Hepatocyte (in vitro differentiated cells): Measurements from ENCODE around the gene VILL. TPM values are rescaled to one million over a fixed set of nuclear protein-coding genes. Genes with fewer than 3 reads are reported as not detected.

ENCODE experiments used
- DNase-seq: peaks from one replicate; pipeline ENCODE4 v3.0.0-alpha.2; 2016; ENCODE audit warnings: low spot score
- H2AFZ ChIP-seq: fragments of 200-600 bp; sonication (generic); 2 replicates; pipeline ENCODE4 v1.6.0; 2016; ENCODE audit warnings: antibody characterized with exemption, mild to moderate bottlenecking
- H3K27ac ChIP-seq: fragments of 200-600 bp; sonication (generic); 2 replicates; pipeline ENCODE4 v1.5.1; 2016; ENCODE audit warnings: mild to moderate bottlenecking
- H3K27me3 ChIP-seq: fragments of 200-600 bp; sonication (generic); 2 replicates; pipeline ENCODE4 v1.6.1; 2016
- H3K36me3 ChIP-seq: fragments of 200-600 bp; sonication (generic); replicated peaks from 2 replicates; pipeline ENCODE4 v1.5.1; 2016; ENCODE audit warnings: low read depth; ENCODE audit not compliant: insufficient read depth
- H3K4me1 ChIP-seq: fragments of 200-600 bp; sonication (generic); 2 replicates; pipeline ENCODE4 v1.5.1; 2016; ENCODE audit warnings: mild to moderate bottlenecking, moderate library complexity; ENCODE audit not compliant: insufficient read depth
- H3K4me2 ChIP-seq: fragments of 200-600 bp; sonication (generic); 2 replicates; pipeline ENCODE4 v1.6.0; 2016
- H3K4me3 ChIP-seq: fragments of 200-600 bp; sonication (generic); 2 replicates; pipeline ENCODE4 v1.5.1; 2016; ENCODE audit warnings: mild to moderate bottlenecking
- H3K79me2 ChIP-seq: fragments of 200-600 bp; sonication (generic); 2 replicates; pipeline ENCODE4 v1.6.0; 2017; ENCODE audit warnings: mild to moderate bottlenecking
- H3K9me2 ChIP-seq: fragments of 200-600 bp; sonication (generic); replicated peaks from 2 replicates; pipeline ENCODE4 v1.6.0; 2017; ENCODE audit warnings: mild to moderate bottlenecking; ENCODE audit not compliant: insufficient read depth
- H3K9me3 ChIP-seq: fragments of 200-600 bp; sonication (generic); 2 replicates; pipeline ENCODE4 v1.5.1; 2016; ENCODE audit warnings: low read depth, mild to moderate bottlenecking
- H4K20me1 ChIP-seq: fragments of 200-600 bp; sonication (generic); 2 replicates; pipeline ENCODE4 v1.6.0; 2016; ENCODE audit warnings: mild to moderate bottlenecking; ENCODE audit not compliant: insufficient read depth, poor library complexity, severe bottlenecking
- CTCF ChIP-seq: fragments of 200-600 bp; sonication (generic); IDR thresholded peaks from 2 replicates; pipeline ENCODE4 v1.5.1; 2016; ENCODE audit warnings: antibody characterized with exemption, mild to moderate bottlenecking; ENCODE audit not compliant: poor library complexity
- EZH2 ChIP-seq: fragments of 200-600 bp; sonication (generic); IDR thresholded peaks from 2 replicates; pipeline ENCODE4 v1.6.1; 2016; ENCODE audit warnings: antibody characterized with exemption, mild to moderate bottlenecking, borderline replicate concordance
- EZH2phosphoT487 ChIP-seq: fragments of 200-600 bp; sonication (generic); IDR thresholded peaks from one replicate; pipeline ENCODE4 v1.6.1; 2018; ENCODE audit warnings: antibody characterized with exemption, mild to moderate bottlenecking, low read depth, moderate library complexity; ENCODE audit not compliant: unreplicated experiment, severe bottlenecking
- WGBS: methylation state at CpG from one replicate; pipeline ENCODE4 v1.1.6; 2016; ENCODE audit warnings: low lambda C conversion rate; ENCODE audit errors: missing lambda C conversion rate; 5-methylcytosine and 5-hydroxymethylcytosine counted together
- microRNA-seq: library from miRNA; unstranded; fragments of <30 nt; microRNA quantifications from one replicate; pipeline ENCODE4, GENCODE V29; 2017
- polyA plus RNA-seq: library from polyadenylated mRNA; unstranded; fragments of >200 nt; fragmentation: Nextera tagmentation; extraction: Ambion mirVana; gene quantifications from 2 replicates; pipeline ENCODE4 v1.2.1, GENCODE V29; 2016
- small RNA-seq: library from RNA; depleted of rRNA; stranded (forward); fragments of <200 nt; gene quantifications from one replicate; pipeline ENCODE3, GENCODE V24; 2014
- total RNA-seq: library from RNA; depleted of rRNA; stranded (reverse); fragments of >200 nt; gene quantifications from 2 replicates; pipeline ENCODE4 v1.2.3, GENCODE V29; 2014

VILL gene
- total and polyA plus RNA-seq, 2 experiments from 2014 or later, result 39.3 to 47.4 TPM

GRCh38 chr3:38054499-38055001 is 64.0 kb downstream of the VILL start:
- DNase-seq, result peak; percentile 63
- Histone ChIP-seq H2AFZ (no peak overlapping the region), H3K27me3 (no peaks in the 10 kb centered on the region), H3K4me3 (no peak overlapping the region), H3K4me2 (no peak overlapping the region), H3K9me2 (no peaks in the 10 kb centered on the region), H3K4me1 (peaks cover 5% of the 10 kb centered on the region), H3K79me2 (no peaks in the 10 kb centered on the region), H3K9me3 (no peaks in the 10 kb centered on the region), H3K36me3 (no peaks in the 10 kb centered on the region), H3K27ac (peak overlapping the region; percentile 59), H4K20me1 (no peaks in the 10 kb centered on the region)
- TF ChIP-seq CTCF, result no peak
- no peak for TF ChIP-seq EZH2
- TF ChIP-seq EZH2phosphoT487, result no peak
- 74% methylated on average over 3 of the region's 3 CpGs for WGBS

Small RNA genes within 50 kb of the gene (microRNA-seq; reads per million reads assigned to microRNA genes)
- gene MIR26A1, result 35.8 reads per million, percentile 47 among the genes with 10 or more reads in this experiment

Small RNA genes within 50 kb of the gene (small RNA-seq; reads per million reads assigned to genes)
- gene MIR26A1, result 3.8 reads per million, percentile 92 among the genes with 10 or more reads in this experiment
- gene RF00019, result not detected

Other genes starting within 250 kb of the VILL start
- gene CTDSPL, start 128.9 kb upstream of the VILL start, total RNA-seq, result 32.1 and 33.7 TPM in 2 replicates
- 29.2 and 39.9 TPM in 2 replicates for gene CTDSPL, start 128.9 kb upstream of the VILL start, polyA plus RNA-seq
- gene PLCD1, start 38.9 kb downstream of the VILL start, total RNA-seq, result 17.1 and 22.6 TPM in 2 replicates
- gene PLCD1, start 38.9 kb downstream of the VILL start, polyA plus RNA-seq, result 21.7 and 24.8 TPM in 2 replicates
- gene DLEC1, start 48.4 kb downstream of the VILL start, total RNA-seq, result 0.23 and 0.68 TPM in 2 replicates
- 1.5 and 1.6 TPM in 2 replicates for gene DLEC1, start 48.4 kb downstream of the VILL start, polyA plus RNA-seq
- gene ACAA1, start 146.3 kb downstream of the VILL start, total RNA-seq, result 141 and 152 TPM in 2 replicates
- 213 and 250 TPM in 2 replicates for gene ACAA1, start 146.3 kb downstream of the VILL start, polyA plus RNA-seq
- gene MYD88, start 147.9 kb downstream of the VILL start, total RNA-seq, result 12.7 and 14.3 TPM in 2 replicates
- gene MYD88, start 147.9 kb downstream of the VILL start, polyA plus RNA-seq, result 44.7 and 51.4 TPM in 2 replicates
- gene OXSR1, start 174.8 kb downstream of the VILL start, total RNA-seq, result 30.7 TPM in 2 replicates
- 11.7 and 15.7 TPM in 2 replicates for gene OXSR1, start 174.8 kb downstream of the VILL start, polyA plus RNA-seq